Lower leg skin (tissue), 4 donors: Measurements from ENCODE around the gene ZNF789. TPM values are rescaled to one million over a fixed set of nuclear protein-coding genes. Genes with fewer than 3 reads are reported as not detected.

Experiments
- DNase-seq, 2 donors: peaks; one replicate each; pipeline ENCODE4 v3.0.0-alpha.2; 2019; ENCODE audit warnings: low spot score in 2 of 2
- H3K4me3 ChIP-seq: fragments of 200-600 bp; sonication (generic); 2 replicates; pipeline ENCODE4 v1.5.1; 2017; ENCODE audit warnings: mild to moderate bottlenecking, low read depth; ENCODE audit not compliant: poor library complexity, severe bottlenecking
- CTCF ChIP-seq, 3 donors: fragments of 450-650 bp; IDR thresholded peaks; one replicate each; pipeline ENCODE4 v1.5.1; 2016; ENCODE audit warnings: antibody characterized with exemption in 3 of 3, mild to moderate bottlenecking in 3 of 3, moderate library complexity in 2 of 3
- POLR2A ChIP-seq, 2 donors: fragments of 450-650 bp; IDR thresholded peaks; one replicate each; pipeline ENCODE4 v1.6.1; 2016 to 2017; ENCODE audit warnings: antibody characterized with exemption in 2 of 2, mild to moderate bottlenecking in 1 of 2, moderate library complexity in 1 of 2
- WGBS, 2 donors: methylation state at CpG; one replicate each; pipeline ENCODE4 v1.1.5; 2018; 5-methylcytosine and 5-hydroxymethylcytosine counted together
- intact Hi-C: fragments of 100-400 bp; cut with DNase I; formaldehyde crosslinking; loops from one replicate; pipeline ENCODE4 v1.15.0; 2023; ENCODE audit warnings: low total_unique reads
- total RNA-seq, 4 donors: library from RNA; depleted of rRNA; stranded (reverse); fragments of >200 nt; gene quantifications; one replicate each; pipeline ENCODE4 v1.1.0, GENCODE V29; 2016

ZNF789 gene
- total RNA-seq, 4 donors from 2014 or later: 1.9 to 5.3 (median 3.3) TPM

DNA sequence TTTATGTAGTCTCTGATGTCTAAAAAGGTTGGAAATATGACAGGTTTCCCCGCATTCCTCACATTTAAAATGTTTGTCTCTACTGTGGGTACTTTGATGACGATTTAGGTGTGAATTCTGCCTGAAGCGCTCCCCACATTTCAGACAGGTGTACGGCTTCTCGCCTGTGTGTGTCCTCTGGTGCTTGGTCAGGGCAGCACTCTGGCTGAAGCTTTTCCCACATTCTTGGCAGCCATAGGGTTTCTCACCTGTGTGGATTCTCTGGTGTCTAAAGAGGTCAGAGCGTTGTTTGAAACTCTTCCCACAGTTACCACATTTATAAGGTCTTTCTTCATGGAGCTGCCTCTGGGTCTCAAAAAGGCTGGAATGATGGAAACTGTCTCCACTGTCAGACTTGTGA, 21.1 kb downstream of the ZNF789 start:
- WGBS, 2 donors: 96 to 98% methylated on average over 6 of the region's 6 CpGs
- H3K4me3 ChIP-seq: no peak overlapping the region

DNA sequence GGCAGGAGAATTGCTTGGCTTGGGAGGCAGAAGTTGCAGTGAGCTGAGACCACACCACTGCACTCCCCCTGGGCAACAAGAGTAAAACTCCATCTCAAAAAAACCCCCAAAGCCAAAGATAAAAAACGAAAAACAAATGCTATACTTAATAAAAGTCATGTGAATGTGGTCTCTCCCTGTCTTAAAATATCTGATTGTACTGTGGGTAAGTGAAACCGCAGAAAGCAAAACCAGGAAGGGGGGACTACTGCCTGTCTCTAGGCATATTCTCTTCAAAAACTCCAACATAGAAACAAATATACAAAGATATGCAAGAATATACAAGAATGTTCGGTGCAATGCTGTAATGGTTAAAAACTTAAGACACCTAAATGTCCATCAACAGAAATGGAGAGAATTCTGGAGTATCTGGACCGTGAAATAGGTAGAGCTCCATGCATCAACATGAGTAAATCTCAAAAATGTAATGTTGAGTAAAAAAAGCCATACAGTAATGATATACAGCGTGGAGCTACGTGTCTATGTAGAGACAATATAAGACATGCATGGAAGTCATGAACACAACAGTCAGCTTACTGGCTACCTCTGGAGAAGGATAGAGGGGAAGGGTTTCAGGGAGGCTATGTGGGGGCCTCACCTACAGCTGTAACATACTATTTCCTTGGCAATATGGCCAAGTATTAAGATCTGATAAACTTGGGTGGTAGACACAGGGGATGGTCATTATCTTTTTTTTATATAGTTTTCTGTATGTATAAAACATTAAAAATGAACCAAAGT, 25.3 kb downstream of the ZNF789 start:
- no peak for TF ChIP-seq POLR2A (IDR thresholded peaks at IDR 0.05)
- TF ChIP-seq CTCF (IDR thresholded peaks at IDR 0.05): no peak
- DNase-seq: no peak
- WGBS, 2 donors: 68 to 81% methylated on average over 6 of the region's 6 CpGs
- H3K4me3 ChIP-seq: no peak overlapping the region
- intact Hi-C loops: no loop called here

More for the DNA sequence above, 21.1 kb downstream of the ZNF789 start:
- DNase-seq: no peak
- no peak for TF ChIP-seq POLR2A (IDR thresholded peaks at IDR 0.05)
- no peak for TF ChIP-seq CTCF (IDR thresholded peaks at IDR 0.05)
- intact Hi-C loops: no loop called here

GRCh38 chr7:99498546-99498944, 25.9 kb downstream of the ZNF789 start:
- DNase-seq: no peak
- H3K4me3 ChIP-seq: peak overlapping the region; percentile 98
- no peak for TF ChIP-seq POLR2A (IDR thresholded peaks at IDR 0.05)
- TF ChIP-seq CTCF (IDR thresholded peaks at IDR 0.05): no peak
- WGBS, 2 donors: 65 to 71% methylated on average over 11 of the region's 11 CpGs
- intact Hi-C loops: no loop called here

GRCh38 chr7:99499371-99499720, 26.7 kb downstream of the ZNF789 start:
- WGBS, 2 donors: 1 to 2% methylated on average over 13 to 14 of the region's 14 CpGs
- TF ChIP-seq CTCF (IDR thresholded peaks at IDR 0.05) (no peak), POLR2A (IDR thresholded peaks at IDR 0.05) (no peak)
- peak overlapping the region; percentile 98 for H3K4me3 ChIP-seq
- intact Hi-C loops: no loop called here
- no peak for DNase-seq

GRCh38 chr7:99499721-99500636, 27.3 kb downstream of the ZNF789 start, which contains the start of gene ZNF394:
Gene ZNF394, minus strand, starts transcription at chr7:99500281. Its CDS starts 188 bp downstream, at chr7:99500093.
- WGBS, 2 donors: 0 to 1% methylated on average over 51 to 57 of the region's 68 CpGs
- TF ChIP-seq CTCF (IDR thresholded peaks at IDR 0.05) (no peak), POLR2A (IDR thresholded peaks at IDR 0.05) (peak in 1 of 2 donors; percentile 49)

More at GRCh38 chr7:99499721-99500636, 27.3 kb downstream of the ZNF789 start, which contains the start of gene ZNF394:
- intact Hi-C loops: no loop called here
- peak; percentile 90 to 98 for DNase-seq
- peak within 1 kb of the TSS; percentile 98 for H3K4me3 ChIP-seq
